ENCODE results near the gene PARD3.

Gene PARD3

GRCh38 chr10:34139559-34139958 is 675.5 kb downstream of the PARD3 start:
- peak; percentile 45 for DNase-seq

- DNase-seq: no peak
Observed at GRCh38 chr10:34137955-34138354, 677.1 kb downstream of the PARD3 start.

- no peak for DNase-seq
Observed at GRCh38 chr10:34137201-34137600, 677.9 kb downstream of the PARD3 start.

- DNase-seq: no peak
Observed at GRCh38 chr10:34135515-34135914, 679.6 kb downstream of the PARD3 start.

GRCh38 chr10:34134602-34135001 is 680.5 kb downstream of the PARD3 start:
- no peak for DNase-seq

GRCh38 chr10:34133406-34133805 is 681.7 kb downstream of the PARD3 start:
- no peak for DNase-seq

- DNase-seq: no peak
Observed at GRCh38 chr10:34131152-34131551, 683.9 kb downstream of the PARD3 start.

GRCh38 chr10:34127676-34128075 is 687.4 kb downstream of the PARD3 start:
- DNase-seq: no peak

GRCh38 chr10:34126371-34127151 is 688.5 kb downstream of the PARD3 start:
- no peak for DNase-seq

GRCh38 chr10:34125702-34126101 is 689.4 kb downstream of the PARD3 start:
- no peak for DNase-seq

GRCh38 chr10:34124522-34125035 is 690.5 kb downstream of the PARD3 start:
- peak; percentile 59 for DNase-seq

- no peak for DNase-seq
Observed at GRCh38 chr10:34121781-34122622, 693.1 kb downstream of the PARD3 start.

GRCh38 chr10:34121125-34121753 is 693.9 kb downstream of the PARD3 start:
- DNase-seq: no peak

GRCh38 chr10:34119456-34119855 is 695.6 kb downstream of the PARD3 start:
- DNase-seq: no peak

GRCh38 chr10:34116681-34117271 is 698.3 kb downstream of the PARD3 start:
- no peak for DNase-seq

- DNase-seq: no peak
Observed at GRCh38 chr10:34116220-34116641, 698.9 kb downstream of the PARD3 start.

- no peak for DNase-seq
Observed at GRCh38 chr10:34114914-34115313, 700.2 kb downstream of the PARD3 start.

- no peak for DNase-seq
Observed at GRCh38 chr10:34113504-34114225, 701.4 kb downstream of the PARD3 start.

- DNase-seq: peak; percentile 15
Observed at GRCh38 chr10:34112171-34112782, 702.8 kb downstream of the PARD3 start.

GRCh38 chr10:34111179-34111578 is 703.9 kb downstream of the PARD3 start:
- no peak for DNase-seq

GRCh38 chr10:34109952-34110702 is 705.0 kb downstream of the PARD3 start:
- DNase-seq: peak; percentile 82
